K562 (cell line): ENCODE data around the gene TMEM217. TPM values are rescaled to one million over a fixed set of nuclear protein-coding genes. Genes with fewer than 3 reads are reported as not detected.

Source experiments
- ARHGAP35 ChIP-seq: fragments of 450-650 bp; IDR thresholded peaks from 2 replicates; pipeline ENCODE4 v1.6.1; 2018; ENCODE audit not compliant: partially characterized antibody
- ARNT ChIP-seq, 2 experiments: fragments of 450-650 bp; IDR thresholded peaks; 2 replicates each; pipeline ENCODE4 v1.6.1; 2016; ENCODE audit warnings: mild to moderate bottlenecking in 1 of 2
- BCL6 ChIP-seq: fragments of 250-450 bp; sonication (Bioruptor Pico); IDR thresholded peaks from 2 replicates; pipeline ENCODE4 v1.4.0; 2020
- GATAD2A ChIP-seq: fragments of 450-650 bp; IDR thresholded peaks from 2 replicates; pipeline ENCODE4 v1.6.1; 2017
- GTF2A2 ChIP-seq: IDR thresholded peaks from 2 replicates; pipeline ENCODE4 v1.6.1; 2016; ENCODE audit warnings: mild to moderate bottlenecking, missing genetic modification characterization, missing compliant biosample characterization
- HSF4 ChIP-seq: fragments of 250-450 bp; sonication (Bioruptor Pico); IDR thresholded peaks from 2 replicates; pipeline ENCODE4 v2.1.2; 2022; ENCODE audit warnings: mild to moderate bottlenecking, moderate library complexity, borderline replicate concordance
- MTF1 ChIP-seq: fragments of 250-450 bp; sonication (Bioruptor Pico); IDR thresholded peaks from 2 replicates; pipeline ENCODE4 v1.9.0; 2021; ENCODE audit warnings: moderate library complexity, mild to moderate bottlenecking, inconsistent platforms, borderline replicate concordance
- NBN ChIP-seq: fragments of 450-650 bp; IDR thresholded peaks from 2 replicates; pipeline ENCODE4 v1.6.1; 2016; ENCODE audit warnings: low read depth, mild to moderate bottlenecking
- NFE2 ChIP-seq: IDR thresholded peaks from 2 replicates; pipeline ENCODE4 v1.6.1; 2014; ENCODE audit warnings: antibody characterized with exemption, low read depth
- PPARD ChIP-seq: fragments of 250-450 bp; sonication (Bioruptor Pico); IDR thresholded peaks from 2 replicates; pipeline ENCODE4 v1.8.0; 2022; ENCODE audit warnings: inconsistent platforms, mild to moderate bottlenecking, moderate library complexity
- SRSF7 ChIP-seq: fragments of 200-400 bp; formaldehyde crosslinking; optimal IDR thresholded peaks from 2 replicates; pipeline ENCODE3; 2017; ENCODE audit warnings: mild to moderate bottlenecking, low read depth, low read length
- TEAD1 ChIP-seq, 2 experiments: fragments of 450-650 bp in 1 of 2; sonication (generic) in 1 of 2; formaldehyde crosslinking; IDR thresholded peaks; 2 replicates each; pipeline versions ENCODE4 v1.4.0 to v1.8.0; 2020 to 2022; ENCODE audit warnings: mild to moderate bottlenecking in 2 of 2, missing genetic modification reagents in 1 of 2
- ZC3H11A ChIP-seq: IDR thresholded peaks from 2 replicates; pipeline ENCODE4 v1.6.1; 2012; ENCODE audit warnings: low read depth, low read length, improper control_type of control experiment
- ZNF311 ChIP-seq: fragments of 250-450 bp; sonication (Bioruptor Pico); IDR thresholded peaks from 2 replicates; pipeline ENCODE4 v1.4.0; 2020; ENCODE audit warnings: mild to moderate bottlenecking, moderate library complexity
- ZNF41 ChIP-seq: fragments of 250-450 bp; sonication (Bioruptor Pico); conservative IDR thresholded peaks from 2 replicates; pipeline ENCODE4 v1.4.0; 2020; ENCODE audit warnings: mild to moderate bottlenecking
- ZNF583 ChIP-seq: fragments of 250-450 bp; sonication (Bioruptor Pico); IDR thresholded peaks from 2 replicates; pipeline ENCODE4 v1.4.0; 2020
- polyA plus RNA-seq, 8 experiments: library from polyadenylated mRNA; depleted of rRNA in 4 of 8; stranded (reverse) in 5 of 8; unstranded in 3 of 8; fragments of >200 nt; fragmentation: Nextera tagmentation in 2 of 8; fragmentation: Illumina TruSeq in 1 of 8; extraction: Ambion mirVana in 2 of 8; extraction: Trizol in 1 of 8; gene quantifications; 2 replicates each; pipeline versions ENCODE4 v1.2.1 to v1.2.3, GENCODE V29; 2011 to 2014; ENCODE audit warnings: inconsistent platforms in 1 of 8, missing spikeins in 1 of 8
- total RNA-seq, 7 experiments: library from RNA; depleted of rRNA in 6 of 7; stranded (reverse); fragments of >200 nt in 6 of 7; fragmentation: Illumina TruSeq in 2 of 7; extraction: Trizol in 2 of 7; gene quantifications; 2 replicates each; pipeline versions ENCODE4 v1.2.1 to v1.2.3, GENCODE V29; 2011 to 2021; ENCODE audit warnings: low replicate concordance in 1 of 7
- TF ChIP-seq, protein P1 (sequence below): fragments of 450-650 bp; conservative IDR thresholded peaks from 2 replicates; pipeline ENCODE4 v1.6.1; 2016; ENCODE audit warnings: missing genetic modification characterization, low read depth, mild to moderate bottlenecking, control low read depth, missing compliant biosample characterization
- TF ChIP-seq, protein P2 (sequence below): fragments of 250-450 bp; sonication (Bioruptor Pico); IDR thresholded peaks from 2 replicates; pipeline ENCODE4 v1.4.0; 2020; ENCODE audit warnings: mild to moderate bottlenecking, moderate library complexity
- TF ChIP-seq, protein P3 (sequence below): fragments of 250-450 bp; sonication (Bioruptor Pico); IDR thresholded peaks from 2 replicates; pipeline ENCODE4 v1.4.0; 2020; ENCODE audit warnings: mild to moderate bottlenecking, moderate library complexity, borderline replicate concordance
- TF ChIP-seq, protein P4 (sequence below): IDR thresholded peaks from 2 replicates; pipeline ENCODE4 v1.6.1; 2014; ENCODE audit warnings: antibody characterized with exemption

The TMEM217 gene
- total and polyA plus RNA-seq, 9 of the 15 experiments (the other 6 are each of a cell fraction or from before 2014, with no cell fraction given): 1.3 to 8.0 (median 1.9) TPM

DNA sequence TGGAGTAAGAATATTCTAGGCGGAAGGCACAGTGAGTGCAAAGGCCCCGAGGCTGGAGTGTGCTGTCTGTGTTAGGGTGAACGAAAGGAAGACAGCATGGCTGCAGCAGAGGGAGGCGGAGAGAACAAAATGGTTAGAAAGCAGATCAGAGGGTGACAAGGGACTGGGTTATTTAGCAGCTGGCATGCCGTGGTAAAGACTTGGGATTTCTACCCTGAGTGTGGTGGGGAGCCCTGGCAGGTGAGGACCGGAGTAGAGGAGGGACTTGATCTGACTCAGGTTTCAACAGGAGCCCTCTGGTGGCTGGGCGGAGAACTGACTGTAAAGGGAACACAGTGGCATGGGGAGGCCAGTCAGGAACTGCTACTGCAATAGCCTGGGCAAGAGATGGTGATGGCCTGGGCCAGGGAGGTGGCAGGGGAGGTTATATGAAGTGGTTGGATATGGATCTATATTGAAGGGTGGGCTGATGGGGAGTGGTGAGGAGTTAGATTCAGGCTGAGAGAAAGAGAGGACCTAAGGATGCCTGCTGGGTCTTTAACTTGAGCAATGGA lies 50.0 kb downstream of the TMEM217 start (continued):
- TF ChIP-seq HSF4 (CRISPR knock-in tag): peak; percentile 83; the same call in 1 of the 2 replicates
- TF ChIP-seq ZNF41 (CRISPR knock-in tag): 0 out of 2 replicates have a peak, but pooled peaks have one; percentile 46
- TF ChIP-seq GTF2A2: no peak
- TF ChIP-seq, protein P1, sequence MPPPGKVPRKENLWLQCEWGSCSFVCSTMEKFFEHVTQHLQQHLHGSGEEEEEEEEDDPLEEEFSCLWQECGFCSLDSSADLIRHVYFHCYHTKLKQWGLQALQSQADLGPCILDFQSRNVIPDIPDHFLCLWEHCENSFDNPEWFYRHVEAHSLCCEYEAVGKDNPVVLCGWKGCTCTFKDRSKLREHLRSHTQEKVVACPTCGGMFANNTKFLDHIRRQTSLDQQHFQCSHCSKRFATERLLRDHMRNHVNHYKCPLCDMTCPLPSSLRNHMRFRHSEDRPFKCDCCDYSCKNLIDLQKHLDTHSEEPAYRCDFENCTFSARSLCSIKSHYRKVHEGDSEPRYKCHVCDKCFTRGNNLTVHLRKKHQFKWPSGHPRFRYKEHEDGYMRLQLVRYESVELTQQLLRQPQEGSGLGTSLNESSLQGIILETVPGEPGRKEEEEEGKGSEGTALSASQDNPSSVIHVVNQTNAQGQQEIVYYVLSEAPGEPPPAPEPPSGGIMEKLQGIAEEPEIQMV: 0 out of 2 replicates have a peak, but pooled peaks have one; percentile 40
- TF ChIP-seq, protein P2, sequence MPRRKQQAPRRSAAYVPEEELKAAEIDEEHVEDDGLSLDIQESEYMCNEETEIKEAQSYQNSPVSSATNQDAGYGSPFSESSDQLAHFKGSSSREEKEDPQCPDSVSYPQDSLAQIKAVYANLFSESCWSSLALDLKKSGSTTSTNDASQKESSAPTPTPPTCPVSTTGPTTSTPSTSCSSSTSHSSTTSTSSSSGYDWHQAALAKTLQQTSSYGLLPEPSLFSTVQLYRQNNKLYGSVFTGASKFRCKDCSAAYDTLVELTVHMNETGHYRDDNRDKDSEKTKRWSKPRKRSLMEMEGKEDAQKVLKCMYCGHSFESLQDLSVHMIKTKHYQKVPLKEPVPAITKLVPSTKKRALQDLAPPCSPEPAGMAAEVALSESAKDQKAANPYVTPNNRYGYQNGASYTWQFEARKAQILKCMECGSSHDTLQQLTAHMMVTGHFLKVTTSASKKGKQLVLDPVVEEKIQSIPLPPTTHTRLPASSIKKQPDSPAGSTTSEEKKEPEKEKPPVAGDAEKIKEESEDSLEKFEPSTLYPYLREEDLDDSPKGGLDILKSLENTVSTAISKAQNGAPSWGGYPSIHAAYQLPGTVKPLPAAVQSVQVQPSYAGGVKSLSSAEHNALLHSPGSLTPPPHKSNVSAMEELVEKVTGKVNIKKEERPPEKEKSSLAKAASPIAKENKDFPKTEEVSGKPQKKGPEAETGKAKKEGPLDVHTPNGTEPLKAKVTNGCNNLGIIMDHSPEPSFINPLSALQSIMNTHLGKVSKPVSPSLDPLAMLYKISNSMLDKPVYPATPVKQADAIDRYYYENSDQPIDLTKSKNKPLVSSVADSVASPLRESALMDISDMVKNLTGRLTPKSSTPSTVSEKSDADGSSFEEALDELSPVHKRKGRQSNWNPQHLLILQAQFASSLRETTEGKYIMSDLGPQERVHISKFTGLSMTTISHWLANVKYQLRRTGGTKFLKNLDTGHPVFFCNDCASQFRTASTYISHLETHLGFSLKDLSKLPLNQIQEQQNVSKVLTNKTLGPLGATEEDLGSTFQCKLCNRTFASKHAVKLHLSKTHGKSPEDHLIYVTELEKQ (CRISPR knock-in tag): peak; percentile 61; the same call in 1 of the 2 replicates
- TF ChIP-seq, protein P3, sequence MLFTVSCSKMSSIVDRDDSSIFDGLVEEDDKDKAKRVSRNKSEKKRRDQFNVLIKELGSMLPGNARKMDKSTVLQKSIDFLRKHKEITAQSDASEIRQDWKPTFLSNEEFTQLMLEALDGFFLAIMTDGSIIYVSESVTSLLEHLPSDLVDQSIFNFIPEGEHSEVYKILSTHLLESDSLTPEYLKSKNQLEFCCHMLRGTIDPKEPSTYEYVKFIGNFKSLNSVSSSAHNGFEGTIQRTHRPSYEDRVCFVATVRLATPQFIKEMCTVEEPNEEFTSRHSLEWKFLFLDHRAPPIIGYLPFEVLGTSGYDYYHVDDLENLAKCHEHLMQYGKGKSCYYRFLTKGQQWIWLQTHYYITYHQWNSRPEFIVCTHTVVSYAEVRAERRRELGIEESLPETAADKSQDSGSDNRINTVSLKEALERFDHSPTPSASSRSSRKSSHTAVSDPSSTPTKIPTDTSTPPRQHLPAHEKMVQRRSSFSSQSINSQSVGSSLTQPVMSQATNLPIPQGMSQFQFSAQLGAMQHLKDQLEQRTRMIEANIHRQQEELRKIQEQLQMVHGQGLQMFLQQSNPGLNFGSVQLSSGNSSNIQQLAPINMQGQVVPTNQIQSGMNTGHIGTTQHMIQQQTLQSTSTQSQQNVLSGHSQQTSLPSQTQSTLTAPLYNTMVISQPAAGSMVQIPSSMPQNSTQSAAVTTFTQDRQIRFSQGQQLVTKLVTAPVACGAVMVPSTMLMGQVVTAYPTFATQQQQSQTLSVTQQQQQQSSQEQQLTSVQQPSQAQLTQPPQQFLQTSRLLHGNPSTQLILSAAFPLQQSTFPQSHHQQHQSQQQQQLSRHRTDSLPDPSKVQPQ (CRISPR knock-in tag): peak; percentile 64; the same call in 1 of the 2 replicates
- TF ChIP-seq BCL6 (CRISPR knock-in tag): peak; percentile 62; the same call in 1 of the 2 replicates
- TF ChIP-seq ZNF583 (CRISPR knock-in tag): peak; percentile 93
- TF ChIP-seq NBN: peak; percentile 82
- peak; percentile 88 for TF ChIP-seq ZNF311
- no peak for TF ChIP-seq ZC3H11A
- TF ChIP-seq GATAD2A: peak; percentile 97
- TF ChIP-seq TEAD1 (CRISPR knock-in tag; IDR thresholded peaks at IDR 0.05): 0 out of 4 replicates have a peak, but pooled peaks have one; percentile 17 to 38
- TF ChIP-seq PPARD (CRISPR knock-in tag): no peak
- 0 out of 2 replicates have a peak, but pooled peaks have one; percentile 35 for TF ChIP-seq MTF1 (CRISPR knock-in tag)
- no peak for TF ChIP-seq SRSF7
- peak; percentile 34; the same call in 1 of the 2 replicates for TF ChIP-seq NFE2
- TF ChIP-seq, protein P4, sequence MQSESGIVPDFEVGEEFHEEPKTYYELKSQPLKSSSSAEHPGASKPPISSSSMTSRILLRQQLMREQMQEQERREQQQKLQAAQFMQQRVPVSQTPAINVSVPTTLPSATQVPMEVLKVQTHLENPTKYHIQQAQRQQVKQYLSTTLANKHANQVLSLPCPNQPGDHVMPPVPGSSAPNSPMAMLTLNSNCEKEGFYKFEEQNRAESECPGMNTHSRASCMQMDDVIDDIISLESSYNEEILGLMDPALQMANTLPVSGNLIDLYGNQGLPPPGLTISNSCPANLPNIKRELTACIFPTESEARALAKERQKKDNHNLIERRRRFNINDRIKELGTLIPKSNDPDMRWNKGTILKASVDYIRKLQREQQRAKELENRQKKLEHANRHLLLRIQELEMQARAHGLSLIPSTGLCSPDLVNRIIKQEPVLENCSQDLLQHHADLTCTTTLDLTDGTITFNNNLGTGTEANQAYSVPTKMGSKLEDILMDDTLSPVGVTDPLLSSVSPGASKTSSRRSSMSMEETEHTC: no peak
- TF ChIP-seq ARHGAP35: no peak
- TF ChIP-seq ARNT (IDR thresholded peaks at IDR 0.05): 0 out of 4 replicates have a peak, but pooled peaks of 1 of the 2 experiments have one; percentile 36
